Stomach (tissue), 4 donors: Measurements from ENCODE around the gene BBS1.

Source experiments
- POLR2A ChIP-seq, 4 donors: fragments of 450-650 bp; IDR thresholded peaks; one replicate each; pipeline ENCODE4 v1.6.1; 2016; ENCODE audit warnings: antibody characterized with exemption in 4 of 4, control low read depth in 2 of 4, mild to moderate bottlenecking in 1 of 4, moderate library complexity in 1 of 4
- TF ChIP-seq, protein P1 (sequence below), 7 experiments: fragments of 450-650 bp in 4 of 7; fragments of 200-600 bp in 3 of 7; sonication (generic) in 3 of 7; IDR thresholded peaks; one replicate each; pipeline ENCODE4 v1.5.1; 2016 to 2019; ENCODE audit warnings: antibody characterized with exemption in 7 of 7, control low read depth in 2 of 7, mild to moderate bottlenecking in 1 of 7

DNA sequence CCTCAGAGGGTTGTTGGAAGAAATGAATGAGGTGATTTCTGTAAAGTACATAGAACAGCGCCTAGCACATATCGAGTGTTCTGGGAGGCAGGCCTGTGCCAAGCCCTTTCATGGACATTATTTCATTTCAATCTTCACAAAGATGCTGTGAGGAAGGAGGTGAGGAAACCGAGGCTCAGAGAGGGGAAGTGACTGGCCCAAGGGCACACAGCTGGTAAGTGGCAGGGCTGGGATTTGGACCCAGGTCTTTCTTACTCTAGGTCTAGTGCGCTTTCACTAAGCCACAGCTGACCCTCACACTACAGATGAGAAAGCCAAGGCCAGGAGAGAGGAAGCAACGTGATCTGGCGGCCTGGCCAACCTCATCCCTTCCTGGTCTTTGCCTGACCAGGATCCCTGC lies 41.7 kb upstream of the BBS1 start:
- TF ChIP-seq, protein P1, sequence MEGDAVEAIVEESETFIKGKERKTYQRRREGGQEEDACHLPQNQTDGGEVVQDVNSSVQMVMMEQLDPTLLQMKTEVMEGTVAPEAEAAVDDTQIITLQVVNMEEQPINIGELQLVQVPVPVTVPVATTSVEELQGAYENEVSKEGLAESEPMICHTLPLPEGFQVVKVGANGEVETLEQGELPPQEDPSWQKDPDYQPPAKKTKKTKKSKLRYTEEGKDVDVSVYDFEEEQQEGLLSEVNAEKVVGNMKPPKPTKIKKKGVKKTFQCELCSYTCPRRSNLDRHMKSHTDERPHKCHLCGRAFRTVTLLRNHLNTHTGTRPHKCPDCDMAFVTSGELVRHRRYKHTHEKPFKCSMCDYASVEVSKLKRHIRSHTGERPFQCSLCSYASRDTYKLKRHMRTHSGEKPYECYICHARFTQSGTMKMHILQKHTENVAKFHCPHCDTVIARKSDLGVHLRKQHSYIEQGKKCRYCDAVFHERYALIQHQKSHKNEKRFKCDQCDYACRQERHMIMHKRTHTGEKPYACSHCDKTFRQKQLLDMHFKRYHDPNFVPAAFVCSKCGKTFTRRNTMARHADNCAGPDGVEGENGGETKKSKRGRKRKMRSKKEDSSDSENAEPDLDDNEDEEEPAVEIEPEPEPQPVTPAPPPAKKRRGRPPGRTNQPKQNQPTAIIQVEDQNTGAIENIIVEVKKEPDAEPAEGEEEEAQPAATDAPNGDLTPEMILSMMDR (IDR thresholded peaks at IDR 0.05): no peak
- TF ChIP-seq POLR2A (IDR thresholded peaks at IDR 0.05): no peak
